ENCODE results near the gene FGF21. TPM values are rescaled to one million over a fixed set of nuclear protein-coding genes. Genes with fewer than 3 reads are reported as not detected.

The FGF21 gene
- total and polyA plus RNA-seq, 2 donors from 2014 or later = not detected

- no peaks in the 10 kb centered on the region for H3K27me3 ChIP-seq (ENCODE audit: control insufficient read depth, insufficient read depth, low read length)
- FAIRE-seq (no peak), DNase-seq (peak in 1 of 5 donors; percentile 88)
- peak overlapping the region in 1 of 3 donors; percentile 63 for H3K9ac ChIP-seq (ENCODE audit: low read length in 3 of 3)
- H3K9me3 ChIP-seq (ENCODE audit: control insufficient read depth in 2 of 3, insufficient read depth in 1 of 3, low read length in 3 of 3) = no peaks in the 10 kb centered on the region
- H3K36me3 ChIP-seq (ENCODE audit: control insufficient read depth in 2 of 3, insufficient read depth in 3 of 3, low read length in 3 of 3) = no peaks in the 10 kb centered on the region
- peak overlapping the region in 2 of 3 donors; percentile 58 to 92 for H3K4me3 ChIP-seq (ENCODE audit: low read length in 3 of 3)
- TF ChIP-seq CTCF (IDR thresholded peaks at IDR 0.05; ENCODE audit: borderline replicate concordance, extremely low read depth, insufficient read depth) = no peak
- H3K4me1 ChIP-seq (ENCODE audit: control insufficient read depth in 2 of 3, insufficient read depth in 2 of 3, low read depth in 1 of 3, low read length in 3 of 3) = peaks cover 0 to 7% (median 5%) of the 10 kb centered on the region in 3 donors
- intact Hi-C loops (cut with DNase I) = loop anchor here (10.0 kb wide), 1 partner anchor 179 kb away; no protein-coding TSS in a partner anchor
- H3K27ac ChIP-seq (ENCODE audit: low read depth in 2 of 2, low read length in 2 of 2) = peak overlapping the region; percentile 76 to 92
Observed at GRCh38 chr19:48795685-48796070, 40.4 kb downstream of the FGF21 start.

- intact Hi-C loops (cut with DNase I) = loop anchor here (10.0 kb wide), 1 partner anchor 178 kb away; no protein-coding TSS in a partner anchor
- H3K27ac ChIP-seq (ENCODE audit: low read depth in 2 of 2, low read length in 2 of 2) = peak overlapping the region; percentile 76 to 92
- no peaks in the 10 kb centered on the region for H3K9me3 ChIP-seq (ENCODE audit: control insufficient read depth in 2 of 3, insufficient read depth in 1 of 3, low read length in 3 of 3)
- DNase-seq (peak in 2 of 5 donors; percentile 64 to 73), FAIRE-seq (no peak)
- peaks cover 0 to 7% (median 5%) of the 10 kb centered on the region in 3 donors for H3K4me1 ChIP-seq (ENCODE audit: control insufficient read depth in 2 of 3, insufficient read depth in 2 of 3, low read depth in 1 of 3, low read length in 3 of 3)
- peak overlapping the region in 1 of 3 donors; percentile 63 for H3K9ac ChIP-seq (ENCODE audit: low read length in 3 of 3)
- no peak for TF ChIP-seq CTCF (IDR thresholded peaks at IDR 0.05; ENCODE audit: borderline replicate concordance, extremely low read depth, insufficient read depth)
- no peaks in the 10 kb centered on the region for H3K27me3 ChIP-seq (ENCODE audit: control insufficient read depth, insufficient read depth, low read length)
- H3K4me3 ChIP-seq (ENCODE audit: low read length in 3 of 3) = no peak overlapping the region
- H3K36me3 ChIP-seq (ENCODE audit: control insufficient read depth in 2 of 3, insufficient read depth in 3 of 3, low read length in 3 of 3) = no peaks in the 10 kb centered on the region
Observed at GRCh38 chr19:48796298-48797083, 41.2 kb downstream of the FGF21 start.

GRCh38 chr19:48797103-48797502 is 41.8 kb downstream of the FGF21 start:
- no peak overlapping the region for H3K4me3 ChIP-seq (ENCODE audit: low read length in 3 of 3)
- intact Hi-C loops (cut with DNase I) = loop anchor here (10.0 kb wide), 1 partner anchor 178 kb away; no protein-coding TSS in a partner anchor
- H3K27me3 ChIP-seq (ENCODE audit: control insufficient read depth, insufficient read depth, low read length) = no peaks in the 10 kb centered on the region
- H3K36me3 ChIP-seq (ENCODE audit: control insufficient read depth in 2 of 3, insufficient read depth in 3 of 3, low read length in 3 of 3) = no peaks in the 10 kb centered on the region
- FAIRE-seq = no peak
- TF ChIP-seq CTCF (IDR thresholded peaks at IDR 0.05; ENCODE audit: borderline replicate concordance, extremely low read depth, insufficient read depth) = no peak
- H3K9me3 ChIP-seq (ENCODE audit: control insufficient read depth in 2 of 3, insufficient read depth in 1 of 3, low read length in 3 of 3) = no peaks in the 10 kb centered on the region
- no peak overlapping the region for H3K27ac ChIP-seq (ENCODE audit: low read depth in 2 of 2, low read length in 2 of 2)
- H3K9ac ChIP-seq (ENCODE audit: low read length in 3 of 3) = no peak overlapping the region
- peak in 1 of 5 donors; percentile 77 for DNase-seq
- H3K4me1 ChIP-seq (ENCODE audit: control insufficient read depth in 2 of 3, insufficient read depth in 2 of 3, low read depth in 1 of 3, low read length in 3 of 3) = peaks cover 0 to 7% (median 5%) of the 10 kb centered on the region in 3 donors
